HEK293T (cell line): Measurements from ENCODE around the gene ATG2B.

Source experiments
- FOXK2 ChIP-seq: fragments of 450-650 bp; IDR thresholded peaks from 2 replicates; pipeline ENCODE4 v1.6.1; 2016; ENCODE audit warnings: mild to moderate bottlenecking
- PKNOX1 ChIP-seq: fragments of 450-650 bp; IDR thresholded peaks from 2 replicates; pipeline ENCODE4 v1.6.1; 2016
- SUZ12 ChIP-seq: fragments of 450-650 bp; IDR thresholded peaks from 2 replicates; pipeline ENCODE4 v1.6.1; 2016; ENCODE audit warnings: mild to moderate bottlenecking
- ZNF384 ChIP-seq: fragments of 450-650 bp; IDR thresholded peaks from 2 replicates; pipeline ENCODE4 v1.6.1; 2016

DNA sequence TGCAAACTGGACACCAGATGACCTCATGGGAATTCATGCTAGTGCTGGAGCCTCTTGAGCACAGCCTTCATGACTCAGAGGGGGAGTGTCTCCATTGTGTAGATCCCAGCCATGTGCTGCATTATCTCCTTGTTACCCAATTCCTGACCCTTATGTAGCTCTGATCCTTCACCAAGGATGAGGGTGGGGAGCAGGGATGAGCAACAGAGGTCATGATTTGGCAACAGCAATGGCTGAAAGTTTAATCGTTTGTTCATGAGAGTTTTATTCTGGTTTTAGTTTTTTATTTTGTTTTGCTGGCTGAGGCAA lies 116.6 kb downstream of the ATG2B start:
- no peak for TF ChIP-seq FOXK2
- no peak for TF ChIP-seq SUZ12
- no peak for TF ChIP-seq PKNOX1
- no peak for TF ChIP-seq ZNF384
